Measurements from ENCODE around the gene IP6K2.

Gene IP6K2

DNA sequence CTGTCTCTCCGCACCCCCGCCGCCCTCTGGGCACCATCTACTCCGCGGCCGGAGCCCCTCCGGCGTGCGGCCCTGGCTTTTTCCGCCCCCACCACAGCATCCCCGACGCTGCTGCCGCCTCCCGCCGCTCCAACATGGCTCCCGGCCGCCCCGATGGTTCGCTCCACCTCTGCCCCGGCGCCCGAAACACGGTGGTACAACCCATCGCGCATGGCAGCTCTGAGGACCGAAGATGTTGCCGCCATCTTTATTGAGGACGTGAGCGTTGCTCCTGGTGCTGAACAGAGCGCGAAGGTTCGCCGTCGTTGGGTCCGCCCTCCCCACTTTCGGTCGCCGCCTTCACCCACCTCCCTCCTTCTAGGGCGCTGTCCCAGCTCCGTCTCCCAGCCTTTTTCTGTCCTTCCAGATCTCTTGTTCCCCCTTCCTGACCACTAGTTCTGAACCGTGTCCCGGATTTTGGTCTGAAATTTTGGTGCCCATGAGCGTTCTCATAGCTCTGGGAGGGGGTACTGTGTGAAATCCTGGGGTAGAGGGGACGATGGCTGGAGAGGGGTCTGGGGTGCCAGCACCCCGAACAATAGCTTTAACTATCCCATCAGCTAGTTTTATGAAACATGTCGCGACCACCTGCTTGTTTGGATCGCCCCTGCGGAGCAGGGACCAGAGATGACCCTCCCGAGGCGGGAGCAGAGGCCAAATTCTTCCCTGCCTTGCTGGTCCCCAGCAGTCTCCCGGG lies 54.1 kb downstream of the IP6K2 start, which contains the start of gene CELSR3:
Gene CELSR3 (minus strand): TSS at position 134 of the 736 bp plus-strand sequence. CDS start 252 bp downstream, outside the sequence.
- no peak for DNase-seq

DNA sequence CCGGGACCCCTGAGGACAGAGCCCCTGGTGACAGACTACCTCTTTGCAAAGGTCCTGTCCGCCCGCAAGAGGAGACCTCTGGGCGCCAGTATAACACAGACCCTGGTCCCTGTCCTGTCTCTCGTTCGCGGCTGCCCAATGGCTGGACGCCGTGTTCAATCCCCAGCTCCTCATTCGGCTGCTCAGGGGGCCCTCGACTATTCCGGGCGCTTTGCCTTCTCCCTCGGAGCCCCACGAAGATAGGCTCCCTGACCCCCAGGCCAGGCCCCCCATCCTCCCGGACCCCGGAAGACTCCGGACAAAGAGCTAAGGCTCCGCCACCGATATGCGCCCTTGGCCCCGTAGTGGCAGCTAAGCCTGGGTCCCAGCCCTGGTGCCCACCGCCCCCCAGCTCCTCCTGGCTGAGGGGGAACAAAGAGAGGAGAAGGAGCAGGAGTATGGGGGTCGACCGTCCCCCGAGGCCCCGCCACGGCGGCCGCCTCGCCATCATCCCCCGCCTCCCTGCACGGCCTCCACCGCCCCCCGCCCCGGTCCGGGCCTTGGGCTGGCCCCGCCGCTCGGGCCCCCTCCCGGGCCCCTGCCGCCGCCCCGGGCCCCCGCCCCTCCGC lies 54.8 kb downstream of the IP6K2 start:
- no peak for DNase-seq

DNA sequence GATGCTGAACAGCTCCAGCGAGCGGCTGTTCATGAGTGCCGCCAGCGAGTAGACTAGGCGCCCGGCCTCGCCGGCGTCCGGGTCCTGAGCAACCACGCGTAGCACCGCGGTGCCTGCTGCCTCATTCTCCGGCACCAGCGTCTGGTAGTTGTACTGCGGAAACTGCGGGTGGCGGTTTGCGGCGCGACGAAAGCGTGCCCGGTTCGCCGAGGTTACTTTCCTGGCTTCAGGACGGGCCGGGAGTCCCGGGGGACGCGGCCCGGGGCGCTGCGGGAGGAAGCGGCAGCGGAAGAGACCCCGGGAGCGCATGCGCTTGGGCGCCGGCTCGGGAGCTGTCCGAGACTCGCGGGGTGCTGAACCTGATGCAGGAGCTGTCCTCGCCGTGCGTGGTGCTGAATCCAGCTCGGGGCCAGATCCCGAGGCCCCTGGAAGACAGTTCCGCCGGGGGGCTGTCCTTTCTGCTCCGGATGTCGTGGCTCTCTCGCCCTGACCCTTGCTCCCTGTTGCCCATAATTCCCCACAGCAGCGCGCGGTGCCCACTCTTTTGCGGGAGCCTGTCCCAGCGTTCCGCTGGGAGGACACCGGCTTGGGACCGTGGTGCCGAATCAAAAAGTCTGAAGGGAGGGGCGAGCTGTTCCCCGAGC lies 55.4 kb downstream of the IP6K2 start:
- no peak for DNase-seq

DNA sequence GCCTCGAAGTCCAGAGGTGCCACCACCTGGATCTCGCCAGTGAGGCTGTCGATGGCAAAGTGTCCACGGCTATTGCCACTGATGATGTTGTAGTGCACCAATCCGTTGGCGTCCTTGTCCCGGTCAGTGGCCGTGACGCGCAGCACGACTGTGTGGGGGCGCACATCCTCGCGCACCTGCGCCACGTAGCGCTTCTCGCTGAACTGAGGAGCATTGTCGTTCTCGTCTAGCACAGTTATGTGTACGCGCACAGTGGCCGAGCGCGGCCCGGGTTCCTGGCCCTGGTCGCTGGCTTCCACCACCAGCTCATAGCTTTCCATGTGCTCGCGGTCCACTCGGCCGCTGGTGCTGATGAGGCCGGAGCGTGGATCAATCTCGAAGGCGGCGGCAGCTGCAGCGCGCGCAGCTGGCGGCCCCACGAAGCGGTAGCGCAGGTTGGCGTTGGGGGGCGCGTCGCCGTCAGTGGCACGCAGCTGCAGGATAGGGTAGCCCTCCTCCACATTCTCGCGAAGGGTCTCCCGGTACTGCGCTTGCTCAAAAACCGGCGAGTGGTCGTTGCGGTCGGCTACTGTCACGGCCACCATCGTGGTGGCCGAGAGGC lies 56.1 kb downstream of the IP6K2 start:
- no peak for DNase-seq

DNA sequence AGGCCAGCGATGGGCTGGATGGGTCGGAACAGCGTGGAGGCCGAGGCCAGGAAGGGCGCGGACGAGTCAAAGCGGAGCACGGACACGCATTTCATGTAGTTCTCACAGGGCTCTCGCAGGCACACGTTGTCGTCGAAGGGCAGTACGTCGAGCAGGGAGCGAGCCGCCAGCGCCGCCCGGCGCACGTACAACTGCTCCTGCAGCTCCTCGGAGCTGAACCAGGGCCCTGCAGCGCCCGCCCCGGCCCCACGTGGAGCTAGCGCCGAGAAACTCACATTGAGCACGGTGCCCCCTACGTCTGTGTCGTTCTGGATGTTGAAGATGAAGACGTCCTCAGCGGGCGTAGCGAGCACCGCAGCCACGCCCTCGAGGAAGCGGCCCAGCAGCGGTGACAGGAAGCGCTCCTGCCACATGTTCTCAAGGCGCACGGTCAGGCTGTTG lies 60.2 kb downstream of the IP6K2 start:
- no peak for DNase-seq

DNA sequence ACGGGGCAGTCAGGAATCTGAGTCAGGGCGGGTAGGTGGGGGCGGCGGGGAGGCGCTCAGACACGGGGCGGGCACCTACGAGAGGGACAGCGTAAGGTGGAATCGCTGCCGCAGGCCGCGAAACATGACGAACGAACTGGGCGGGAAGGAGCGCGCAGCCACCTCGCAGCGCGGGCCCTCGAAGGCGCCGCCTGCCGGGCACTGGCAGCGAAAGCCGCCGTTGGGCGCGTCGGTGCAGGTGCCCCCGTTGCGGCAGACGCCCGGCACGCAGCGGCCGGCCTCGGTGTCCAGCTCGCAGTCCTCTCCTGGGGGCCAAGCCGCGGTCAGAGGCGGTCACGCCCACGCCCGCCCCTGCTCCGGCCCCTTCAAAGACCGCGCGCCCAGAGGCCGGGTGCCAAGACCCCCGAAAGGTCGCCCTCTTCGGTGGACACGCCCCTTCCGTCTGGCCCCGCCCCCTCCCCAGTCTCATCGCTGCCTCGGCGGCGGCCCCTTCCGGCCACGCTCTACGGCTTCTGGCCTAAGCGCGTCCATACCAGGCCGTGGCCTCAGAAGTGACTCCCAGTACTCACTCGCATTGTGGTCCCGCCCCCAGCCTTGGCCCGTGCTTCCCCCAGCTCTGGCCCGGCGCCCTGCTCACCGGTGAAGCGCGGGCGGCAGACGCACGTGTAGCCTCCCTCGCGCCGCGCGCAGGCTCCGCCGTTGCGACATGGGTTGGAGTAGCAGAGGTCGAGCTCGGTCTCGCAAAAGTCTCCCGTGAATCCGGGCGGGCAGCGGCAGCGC lies 60.8 kb downstream of the IP6K2 start:
- no peak for DNase-seq

DNA sequence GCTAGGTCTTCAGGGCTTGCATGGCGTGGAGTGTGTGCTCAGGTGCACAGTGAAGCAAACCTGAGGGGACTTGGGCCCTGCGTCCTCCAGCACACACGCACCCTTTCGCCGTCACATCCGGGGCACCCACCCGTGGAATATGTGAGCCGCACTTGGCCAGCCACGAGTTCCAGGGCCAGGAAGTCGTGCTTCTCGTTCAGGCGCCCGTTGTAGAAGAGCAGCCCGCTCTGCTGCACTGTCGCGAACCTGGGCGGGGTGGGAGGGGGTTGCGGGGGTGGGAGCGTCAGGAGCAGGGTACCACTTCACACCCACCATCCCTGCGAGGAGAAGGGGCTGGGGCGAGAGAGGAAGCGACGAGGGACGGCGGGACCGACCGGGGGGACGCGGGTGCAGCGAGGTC lies 61.4 kb downstream of the IP6K2 start:
- DNase-seq, result no peak

DNA sequence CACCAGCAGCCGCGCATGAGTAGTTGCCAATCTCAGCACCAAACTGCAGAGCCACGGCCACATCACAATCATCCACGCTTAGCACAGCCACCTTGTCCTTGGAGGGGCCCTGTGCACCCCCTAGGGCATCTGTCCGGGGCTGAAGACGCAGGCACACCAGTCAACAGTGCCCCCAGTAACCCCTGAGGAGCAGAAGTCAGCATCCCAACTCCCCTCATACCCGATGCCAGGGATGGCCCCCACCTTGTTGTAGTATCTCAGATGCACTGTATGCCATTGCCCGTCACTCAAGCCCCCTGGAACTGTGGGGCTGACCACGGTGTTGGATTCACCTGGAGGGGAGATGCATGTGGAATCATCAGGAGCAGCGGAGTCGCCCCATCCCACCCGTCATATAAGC lies 62.0 kb downstream of the IP6K2 start:
- DNase-seq, result no peak

DNA sequence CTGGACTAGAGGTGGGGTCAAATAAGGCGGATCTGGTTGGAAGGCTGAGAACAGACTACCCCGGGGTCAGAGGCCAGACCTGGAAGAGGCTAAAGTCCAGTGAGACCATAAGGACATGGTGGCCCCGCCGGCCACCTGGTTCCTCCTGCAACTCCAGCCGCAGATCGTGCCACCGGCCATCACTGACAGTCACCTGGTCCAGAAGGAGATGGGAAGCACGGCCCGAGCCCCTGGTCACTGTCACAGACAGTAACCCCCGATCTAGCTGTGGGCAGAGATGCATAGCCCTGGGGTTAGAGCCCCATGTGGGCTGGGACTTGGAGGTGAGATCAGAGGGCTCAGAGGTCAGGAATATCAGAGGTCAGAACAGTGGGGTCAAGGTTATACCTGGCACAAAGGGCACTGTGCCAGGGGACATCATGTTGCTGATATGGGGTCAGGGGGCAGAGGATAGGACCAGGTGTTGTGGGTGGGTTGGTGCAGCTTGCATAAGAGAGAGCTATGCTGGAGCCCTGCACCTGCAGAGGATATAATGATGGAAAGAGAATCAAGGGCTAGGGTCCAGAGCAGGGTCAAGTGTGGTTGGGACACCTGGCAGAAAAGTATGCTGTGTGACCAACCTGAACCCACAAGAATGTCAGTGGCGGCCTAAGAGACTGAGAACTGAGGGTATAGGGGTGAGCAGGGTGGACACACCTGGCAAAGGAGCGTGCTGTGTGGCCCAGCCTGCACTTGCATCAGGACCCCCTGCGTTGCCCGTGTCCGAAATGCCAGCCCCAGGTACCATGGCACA lies 63.9 kb downstream of the IP6K2 start:
- no peak for DNase-seq

DNA sequence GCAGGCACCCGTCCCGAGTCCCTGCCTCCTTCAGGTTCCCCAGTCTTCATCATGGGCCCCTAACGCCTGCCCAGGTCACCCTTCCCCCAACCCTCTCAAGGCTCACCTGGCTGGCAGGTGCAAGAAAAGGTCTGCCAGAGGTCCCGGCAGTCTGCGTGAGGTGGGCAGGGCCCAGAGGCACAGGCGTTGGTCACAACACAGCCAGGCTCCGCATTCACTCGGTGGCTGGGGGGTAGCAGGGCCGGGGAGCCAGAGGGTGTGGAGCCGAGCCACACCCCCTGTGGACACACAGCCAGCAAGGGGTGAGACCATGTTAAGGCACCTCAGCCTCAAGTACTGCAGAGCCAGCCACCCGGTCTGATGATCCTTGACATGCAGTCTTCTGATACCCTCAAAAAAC lies 65.2 kb downstream of the IP6K2 start:
- no peak for DNase-seq

DNA sequence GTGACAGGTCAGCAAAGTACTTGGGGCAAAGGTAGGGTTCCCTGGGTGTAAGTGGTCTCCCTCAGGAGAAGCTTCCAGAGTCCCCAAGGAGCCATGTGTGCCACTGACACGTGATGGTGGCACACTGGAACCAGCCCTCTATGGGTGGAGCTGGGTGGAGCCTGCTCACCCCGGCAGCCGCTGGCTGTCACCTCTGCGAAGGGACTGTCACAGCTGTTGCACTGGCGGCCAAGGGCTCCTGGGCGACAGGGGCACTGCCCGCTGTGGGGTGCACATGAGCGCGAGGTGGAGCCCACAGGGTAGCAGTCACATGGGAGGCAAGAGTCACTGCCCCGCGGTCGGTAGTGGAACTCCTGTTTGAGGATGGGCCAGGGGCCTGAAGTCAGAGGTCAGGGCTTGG lies 66.3 kb downstream of the IP6K2 start:
- DNase-seq, result no peak

DNA sequence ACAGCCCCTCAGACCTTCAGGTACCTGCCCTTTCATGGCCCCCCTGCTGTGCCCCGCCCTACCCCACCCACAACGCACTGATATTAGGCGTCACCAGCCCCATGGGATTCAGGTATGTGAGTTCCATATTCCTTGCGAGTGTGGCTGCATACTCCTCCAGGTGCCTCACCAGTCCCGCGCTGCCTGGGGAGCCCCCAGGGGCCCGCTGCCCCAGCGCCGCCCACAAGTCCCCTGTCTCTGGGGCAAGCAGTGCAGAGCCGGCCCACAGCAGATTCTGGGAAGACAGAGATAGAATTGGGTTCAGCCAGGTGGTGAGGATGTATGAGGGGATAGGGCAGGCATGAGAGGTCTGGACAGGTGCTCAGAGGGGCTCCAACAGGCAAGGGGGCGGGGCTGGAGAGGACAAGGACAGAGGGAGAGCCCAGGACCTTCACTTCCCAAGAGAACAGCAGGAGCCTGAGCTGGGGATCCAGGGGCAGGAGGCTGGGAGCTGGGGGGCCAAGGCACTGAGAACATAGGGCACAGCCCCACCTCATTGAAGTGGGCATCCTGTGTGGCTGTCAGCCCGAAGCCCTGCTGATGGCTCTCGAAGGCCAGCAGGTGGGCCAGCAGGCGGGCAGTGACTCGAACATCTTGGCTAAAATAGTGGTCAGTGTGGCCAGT lies 68.7 kb downstream of the IP6K2 start:
- no peak for DNase-seq

DNA sequence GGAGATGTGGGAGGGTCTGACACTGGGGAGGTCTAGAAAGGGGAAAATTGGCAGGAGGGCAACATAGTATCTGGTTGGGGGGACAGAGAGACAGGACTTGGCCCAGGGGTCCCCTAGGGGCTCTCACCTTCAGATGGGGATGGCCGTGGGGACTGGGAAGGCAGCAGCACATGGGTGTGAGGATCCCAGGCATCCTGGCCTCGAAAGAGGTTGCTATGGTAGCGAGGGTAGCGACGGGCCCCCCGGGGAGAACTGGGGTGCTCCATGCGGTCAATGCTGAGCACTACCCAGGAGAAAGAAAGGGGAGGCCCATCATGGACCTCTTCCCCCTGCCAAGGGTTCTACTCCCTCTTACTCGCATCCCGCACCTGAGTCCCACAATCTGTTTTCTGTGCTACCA lies 69.3 kb downstream of the IP6K2 start:
- no peak for DNase-seq

DNA sequence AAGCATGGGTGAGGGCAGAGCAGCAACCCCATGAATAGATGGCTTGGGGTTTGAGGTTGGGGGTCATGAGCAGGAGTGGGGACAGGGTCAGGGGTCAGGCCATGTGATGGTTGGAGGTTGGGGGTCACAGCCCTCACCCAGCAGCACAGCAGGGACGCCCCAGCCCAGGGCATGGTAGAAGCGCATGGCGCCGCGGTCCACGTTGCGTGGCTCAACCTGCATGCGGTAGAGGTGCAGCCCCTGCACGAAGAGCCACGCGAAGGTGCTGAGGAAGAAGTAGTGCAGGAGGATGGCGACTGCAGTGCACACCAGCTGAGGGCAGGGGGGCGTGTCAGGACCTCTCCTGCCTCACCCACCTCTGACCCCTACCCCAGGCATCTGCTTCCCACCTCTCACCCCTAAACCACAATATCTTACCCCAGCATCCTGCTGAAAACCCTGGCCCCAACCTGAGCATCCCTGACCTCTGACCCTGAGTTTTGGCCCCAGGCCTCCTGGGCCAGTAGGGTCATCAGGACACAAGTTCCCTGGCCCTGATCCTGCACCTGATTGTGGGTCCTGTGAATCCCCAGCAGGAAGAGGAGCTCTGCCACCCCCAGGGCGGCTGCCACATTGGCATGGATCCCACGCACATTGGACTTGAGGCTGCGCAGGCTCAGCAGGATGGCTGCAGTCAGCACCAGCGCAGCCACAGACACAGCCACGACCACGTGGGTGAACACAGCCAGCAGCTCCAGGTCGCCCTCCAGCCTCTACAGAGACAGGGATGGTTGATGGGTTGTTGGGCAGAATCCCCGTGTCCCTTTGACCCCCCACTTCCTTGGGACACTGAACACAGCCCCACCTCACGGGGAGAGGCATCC lies 71.9 kb downstream of the IP6K2 start:
- DNase-seq, result no peak

DNA sequence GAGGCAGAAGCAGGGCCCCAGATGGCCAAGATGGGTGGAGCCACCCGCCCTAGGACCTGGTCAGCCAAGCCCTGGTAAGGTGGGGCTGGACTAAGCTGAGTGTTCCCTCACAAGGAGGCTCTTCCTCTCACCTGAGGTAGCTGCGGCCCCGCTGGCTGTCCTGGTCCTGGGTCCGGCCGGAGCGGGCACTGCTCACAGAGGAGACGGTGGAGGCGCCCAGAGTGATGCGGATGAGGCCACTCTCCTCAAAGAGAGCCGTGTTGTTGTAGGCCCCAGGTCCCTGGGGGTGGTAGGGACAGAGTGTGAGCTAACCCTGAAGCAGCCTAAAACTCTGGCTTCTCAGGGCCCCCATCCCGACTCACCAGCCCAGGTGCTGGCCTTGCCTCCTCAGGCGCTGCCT lies 74.4 kb downstream of the IP6K2 start:
- DNase-seq, result no peak

DNA sequence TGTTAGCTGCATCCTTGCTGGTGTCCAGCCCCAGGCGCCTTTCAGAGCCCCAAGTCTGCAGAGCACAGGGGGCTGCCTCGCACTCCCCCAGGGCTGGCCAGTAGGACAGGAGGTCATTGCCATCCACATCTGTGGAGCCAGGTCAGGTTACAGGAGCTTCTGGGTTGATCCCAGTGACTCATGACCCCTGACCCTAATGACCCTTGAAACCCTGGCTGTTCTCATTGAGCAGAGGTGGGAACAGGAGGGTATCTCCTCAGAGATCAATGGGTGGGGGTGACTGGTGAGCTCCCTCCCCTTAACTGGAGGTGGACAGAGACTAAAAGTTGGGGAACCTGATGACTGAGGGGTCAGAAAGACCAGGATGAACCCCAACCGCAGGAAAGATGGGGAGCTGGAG lies 75.6 kb downstream of the IP6K2 start:
- DNase-seq, result no peak

DNA sequence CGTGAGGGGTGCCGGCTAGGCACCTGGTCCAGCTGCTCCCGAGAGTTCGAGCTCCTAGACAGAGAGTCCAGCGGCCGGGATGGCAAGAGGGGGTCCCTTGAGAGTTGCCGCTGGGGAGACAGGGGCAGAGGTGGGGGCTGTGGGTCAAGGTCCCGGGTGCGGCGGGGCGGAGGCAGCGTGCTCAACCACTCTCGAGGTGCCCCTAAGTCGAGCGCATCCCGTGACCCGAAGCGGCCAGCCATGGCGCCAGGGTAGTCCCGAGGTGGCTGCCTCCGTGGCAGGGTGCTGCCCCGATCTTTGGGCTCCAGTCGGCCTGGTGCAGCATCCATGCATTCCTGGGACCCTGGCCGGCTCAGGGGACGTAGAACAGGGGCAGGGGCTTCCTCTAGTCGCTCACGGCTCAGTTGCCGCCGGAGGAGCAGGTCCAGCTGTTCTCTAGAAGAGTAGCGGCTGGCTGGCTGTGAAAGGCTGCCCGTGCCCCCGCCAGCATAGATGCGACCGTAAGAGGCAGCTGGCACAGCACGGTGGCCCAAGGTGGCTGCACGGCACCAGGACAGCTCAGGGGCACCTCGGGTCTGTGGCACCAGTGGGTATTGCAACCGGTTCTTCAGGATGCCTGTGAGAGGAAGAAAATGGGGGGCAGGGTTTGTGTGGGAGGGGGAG lies 76.9 kb downstream of the IP6K2 start:
- DNase-seq, result no peak
